Activated naive CD4-positive, alpha-beta T cell treated with anti-CD3 and anti-CD28 coated beads, Interleukin-2, amount 10 ng/mL, durations not matched to agents 7 days and 5 days (primary cell): ENCODE results near the gene LHX4.

Experiments
- CTCF ChIA-PET: fragments of 350-600 bp; sonication (Branson Sonifier 250); formaldehyde crosslinking; loops from one replicate; lab custom pipeline; 2021; ENCODE audit warnings: antibody characterized with exemption; lab: Charles Lee
- DNase-seq: peaks from one replicate; pipeline ENCODE4 v3.0.0-alpha.2; 2020
- H3K27ac Mint-ChIP-seq: one replicate; pipeline ENCODE4 v1.8.0; 2021; ENCODE audit warnings: mild to moderate bottlenecking, moderate library complexity, mixed read lengths
- H3K27me3 Mint-ChIP-seq: one replicate; pipeline ENCODE4 v1.8.0; 2021; ENCODE audit warnings: mild to moderate bottlenecking, mixed read lengths
- H3K36me3 Mint-ChIP-seq: one replicate; pipeline ENCODE4 v1.8.0; 2021; ENCODE audit warnings: mixed read lengths
- H3K4me1 Mint-ChIP-seq: one replicate; pipeline ENCODE4 v1.8.0; 2021; ENCODE audit warnings: mixed read lengths
- H3K4me3 Mint-ChIP-seq: one replicate; pipeline ENCODE4 v1.8.0; 2021; ENCODE audit warnings: mild to moderate bottlenecking, moderate library complexity, mixed read lengths
- H3K9me3 Mint-ChIP-seq: one replicate; pipeline ENCODE4 v1.8.0; 2021; ENCODE audit warnings: mixed read lengths

Gene LHX4

GRCh38 chr1:180236698-180237509 lies 6.8 kb downstream of the LHX4 start:
- Mint-ChIP-seq H3K36me3 (peaks cover 3% of the 10 kb centered on the region), H3K27me3 (peaks cover 99% of the 10 kb centered on the region), H3K4me3 (no peak overlapping the region), H3K9me3 (no peaks in the 10 kb centered on the region), H3K27ac (no peak overlapping the region), H3K4me1 (peaks cover 15% of the 10 kb centered on the region)
- DNase-seq = no peak
- CTCF ChIA-PET = no interaction called here

- no peak for DNase-seq
- Mint-ChIP-seq H3K4me1 (peaks cover 11% of the 10 kb centered on the region), H3K27ac (no peak overlapping the region), H3K9me3 (no peaks in the 10 kb centered on the region), H3K27me3 (peaks cover 99% of the 10 kb centered on the region), H3K4me3 (no peak overlapping the region), H3K36me3 (peaks cover 3% of the 10 kb centered on the region)
- CTCF ChIA-PET = no interaction called here
These were observed 7.9 kb downstream of the LHX4 start for GRCh38 chr1:180237869-180238476.

- Mint-ChIP-seq H3K9me3 (no peaks in the 10 kb centered on the region), H3K4me1 (peaks cover 11% of the 10 kb centered on the region), H3K27ac (no peak overlapping the region), H3K36me3 (peaks cover 3% of the 10 kb centered on the region), H3K27me3 (peaks cover 98% of the 10 kb centered on the region), H3K4me3 (no peak overlapping the region)
- DNase-seq = no peak
- CTCF ChIA-PET = interaction anchor here (1.1 kb wide), 1 partner anchor 9 kb away, joined by 3 read pairs; no protein-coding TSS in a partner anchor
These were observed 8.6 kb downstream of the LHX4 start for GRCh38 chr1:180238675-180239074.

- peaks cover 97% of the 10 kb centered on the region for H3K27me3 Mint-ChIP-seq
- peaks cover 7% of the 10 kb centered on the region for H3K4me1 Mint-ChIP-seq
- no peak overlapping the region for H3K27ac Mint-ChIP-seq
- CTCF ChIA-PET = interaction anchor here (1.1 to 1.2 kb wide), 2 partner anchors 8 to 239 kb away, joined by 3 read pairs; no protein-coding TSS in a partner anchor
- no peak overlapping the region for H3K4me3 Mint-ChIP-seq
- peaks cover 3% of the 10 kb centered on the region for H3K36me3 Mint-ChIP-seq
- no peaks in the 10 kb centered on the region for H3K9me3 Mint-ChIP-seq
- no peak for DNase-seq
These were observed 9.4 kb downstream of the LHX4 start for GRCh38 chr1:180239145-180240096.

GRCh38 chr1:180241716-180242544 lies 11.9 kb downstream of the LHX4 start:
- H3K27ac Mint-ChIP-seq = no peak overlapping the region
- H3K4me1 Mint-ChIP-seq = no peaks in the 10 kb centered on the region
- CTCF ChIA-PET = interaction anchor here (0.6 to 1.0 kb wide), 2 partner anchors 226 to 749 kb away, joined by 3 read pairs; no protein-coding TSS in a partner anchor
- peaks cover 81% of the 10 kb centered on the region for H3K27me3 Mint-ChIP-seq
- H3K4me3 Mint-ChIP-seq = no peak overlapping the region
- no peaks in the 10 kb centered on the region for H3K9me3 Mint-ChIP-seq
- no peaks in the 10 kb centered on the region for H3K36me3 Mint-ChIP-seq
- no peak for DNase-seq

GRCh38 chr1:180243517-180244221 lies 13.6 kb downstream of the LHX4 start:
- peaks cover 70% of the 10 kb centered on the region for H3K27me3 Mint-ChIP-seq
- CTCF ChIA-PET = interaction anchor here (2.4 kb wide), 1 partner anchor 10 kb away, joined by 9 read pairs; no protein-coding TSS in a partner anchor
- no peaks in the 10 kb centered on the region for H3K36me3 Mint-ChIP-seq
- H3K4me1 Mint-ChIP-seq = no peaks in the 10 kb centered on the region
- DNase-seq = no peak
- no peak overlapping the region for H3K4me3 Mint-ChIP-seq
- no peaks in the 10 kb centered on the region for H3K9me3 Mint-ChIP-seq
- H3K27ac Mint-ChIP-seq = no peak overlapping the region

GRCh38 chr1:180244840-180245239 lies 14.8 kb downstream of the LHX4 start:
- DNase-seq = no peak
- Mint-ChIP-seq H3K27ac (no peak overlapping the region), H3K4me3 (no peak overlapping the region), H3K4me1 (peaks cover 2% of the 10 kb centered on the region), H3K36me3 (no peaks in the 10 kb centered on the region), H3K9me3 (no peaks in the 10 kb centered on the region), H3K27me3 (peaks cover 67% of the 10 kb centered on the region)
- CTCF ChIA-PET = interaction anchor here (1.1 to 2.4 kb wide), 2 partner anchors 9 to 233 kb away, joined by 3 to 9 read pairs; no protein-coding TSS in a partner anchor

- DNase-seq = no peak
- CTCF ChIA-PET = interaction anchor here (0.8 kb wide), 1 partner anchor 80 kb away, joined by 3 read pairs; no protein-coding TSS in a partner anchor
- H3K4me3 Mint-ChIP-seq = no peak overlapping the region
- peaks cover 5% of the 10 kb centered on the region for H3K4me1 Mint-ChIP-seq
- no peaks in the 10 kb centered on the region for H3K9me3 Mint-ChIP-seq
- no peaks in the 10 kb centered on the region for H3K36me3 Mint-ChIP-seq
- H3K27me3 Mint-ChIP-seq = peaks cover 65% of the 10 kb centered on the region
- H3K27ac Mint-ChIP-seq = no peak overlapping the region
These were observed 16.5 kb downstream of the LHX4 start for GRCh38 chr1:180246579-180246978.

GRCh38 chr1:180247061-180247460 lies 17.0 kb downstream of the LHX4 start:
- no peaks in the 10 kb centered on the region for H3K36me3 Mint-ChIP-seq
- peaks cover 65% of the 10 kb centered on the region for H3K27me3 Mint-ChIP-seq
- DNase-seq = no peak
- H3K27ac Mint-ChIP-seq = no peak overlapping the region
- no peaks in the 10 kb centered on the region for H3K9me3 Mint-ChIP-seq
- H3K4me3 Mint-ChIP-seq = no peak overlapping the region
- peaks cover 5% of the 10 kb centered on the region for H3K4me1 Mint-ChIP-seq
- CTCF ChIA-PET = interaction anchor here (0.8 to 1.4 kb wide), 2 partner anchors 8 to 80 kb away, joined by 3 read pairs; no protein-coding TSS in a partner anchor

GRCh38 chr1:180247580-180247979 lies 17.5 kb downstream of the LHX4 start:
- CTCF ChIA-PET = interaction anchor here (0.8 to 1.4 kb wide), 2 partner anchors 9 to 79 kb away, joined by 3 read pairs; no protein-coding TSS in a partner anchor
- Mint-ChIP-seq H3K36me3 (no peaks in the 10 kb centered on the region), H3K27ac (no peak overlapping the region), H3K9me3 (no peaks in the 10 kb centered on the region), H3K27me3 (peaks cover 59% of the 10 kb centered on the region), H3K4me1 (peaks cover 5% of the 10 kb centered on the region), H3K4me3 (no peak overlapping the region)
- no peak for DNase-seq

GRCh38 chr1:180248176-180248575 lies 18.1 kb downstream of the LHX4 start:
- H3K27ac Mint-ChIP-seq = no peak overlapping the region
- peaks cover 55% of the 10 kb centered on the region for H3K27me3 Mint-ChIP-seq
- no peaks in the 10 kb centered on the region for H3K9me3 Mint-ChIP-seq
- H3K36me3 Mint-ChIP-seq = no peaks in the 10 kb centered on the region
- DNase-seq = no peak
- peaks cover 5% of the 10 kb centered on the region for H3K4me1 Mint-ChIP-seq
- CTCF ChIA-PET = interaction anchor here (1.4 to 1.7 kb wide), 2 partner anchors 9 to 235 kb away, joined by 3 to 6 read pairs; no protein-coding TSS in a partner anchor
- no peak overlapping the region for H3K4me3 Mint-ChIP-seq
